GM12875 (cell line): ENCODE measurements around the gene VPREB3.

Experiments used
- H3K4me3 ChIP-seq: one replicate; pipeline ENCODE4 v1.5.1; 2011; ENCODE audit warnings: low read depth, low read length, control low read depth
- TF ChIP-seq, protein P1 (sequence below): IDR thresholded peaks from 2 replicates; pipeline ENCODE4 v1.5.1; 2011; ENCODE audit warnings: low read depth, mild to moderate bottlenecking, control low read depth, inconsistent platforms, low read length, moderate library complexity, borderline replicate concordance; ENCODE audit not compliant: insufficient read depth

Gene VPREB3

DNA sequence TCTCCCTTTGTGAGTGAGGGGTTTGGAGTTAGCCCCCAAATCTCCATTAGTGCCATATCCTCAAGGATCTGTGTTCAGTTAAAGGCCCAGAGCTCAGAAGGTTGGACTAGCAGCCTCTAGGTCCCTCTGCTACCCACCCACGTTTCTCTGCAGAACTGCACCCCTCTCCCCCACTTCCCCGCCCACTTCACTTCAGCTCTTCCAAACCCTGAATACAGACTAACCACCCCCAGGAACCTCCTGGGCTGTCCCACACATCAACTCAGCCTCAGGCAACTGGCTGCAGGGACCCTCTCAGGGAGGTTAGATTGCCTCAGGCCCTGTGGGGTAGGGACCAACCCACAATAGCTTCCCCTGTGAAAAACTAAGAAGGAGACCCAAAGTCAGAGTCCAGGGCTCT is 840 bp downstream of the VPREB3 start:
- peak overlapping the region; percentile 43 for H3K4me3 ChIP-seq
- TF ChIP-seq, protein P1, sequence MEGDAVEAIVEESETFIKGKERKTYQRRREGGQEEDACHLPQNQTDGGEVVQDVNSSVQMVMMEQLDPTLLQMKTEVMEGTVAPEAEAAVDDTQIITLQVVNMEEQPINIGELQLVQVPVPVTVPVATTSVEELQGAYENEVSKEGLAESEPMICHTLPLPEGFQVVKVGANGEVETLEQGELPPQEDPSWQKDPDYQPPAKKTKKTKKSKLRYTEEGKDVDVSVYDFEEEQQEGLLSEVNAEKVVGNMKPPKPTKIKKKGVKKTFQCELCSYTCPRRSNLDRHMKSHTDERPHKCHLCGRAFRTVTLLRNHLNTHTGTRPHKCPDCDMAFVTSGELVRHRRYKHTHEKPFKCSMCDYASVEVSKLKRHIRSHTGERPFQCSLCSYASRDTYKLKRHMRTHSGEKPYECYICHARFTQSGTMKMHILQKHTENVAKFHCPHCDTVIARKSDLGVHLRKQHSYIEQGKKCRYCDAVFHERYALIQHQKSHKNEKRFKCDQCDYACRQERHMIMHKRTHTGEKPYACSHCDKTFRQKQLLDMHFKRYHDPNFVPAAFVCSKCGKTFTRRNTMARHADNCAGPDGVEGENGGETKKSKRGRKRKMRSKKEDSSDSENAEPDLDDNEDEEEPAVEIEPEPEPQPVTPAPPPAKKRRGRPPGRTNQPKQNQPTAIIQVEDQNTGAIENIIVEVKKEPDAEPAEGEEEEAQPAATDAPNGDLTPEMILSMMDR, result peak; percentile 21; the same call in 1 of the 2 replicates

DNA sequence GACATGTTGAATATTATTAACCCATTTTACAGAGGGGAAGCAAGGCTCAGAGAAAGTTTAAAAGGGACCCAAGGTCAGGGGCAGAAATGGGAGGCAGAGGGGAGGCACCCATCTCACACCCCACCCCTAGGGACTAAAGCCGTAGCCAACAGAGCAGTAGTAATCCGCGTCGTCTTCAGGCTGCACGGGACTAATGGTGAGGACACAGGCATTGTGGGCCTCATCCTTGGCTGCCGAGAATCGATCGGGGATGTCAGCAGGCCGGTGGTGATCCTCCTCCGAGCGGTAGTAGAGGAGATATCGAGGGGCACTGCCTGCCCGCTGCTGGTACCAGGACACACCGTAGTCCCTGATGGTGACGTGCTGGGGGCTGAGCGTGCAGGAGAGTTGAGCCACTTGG is 1.5 kb downstream of the VPREB3 start:
- peak overlapping the region; percentile 36 for H3K4me3 ChIP-seq
- TF ChIP-seq, protein P1, result no peak

DNA sequence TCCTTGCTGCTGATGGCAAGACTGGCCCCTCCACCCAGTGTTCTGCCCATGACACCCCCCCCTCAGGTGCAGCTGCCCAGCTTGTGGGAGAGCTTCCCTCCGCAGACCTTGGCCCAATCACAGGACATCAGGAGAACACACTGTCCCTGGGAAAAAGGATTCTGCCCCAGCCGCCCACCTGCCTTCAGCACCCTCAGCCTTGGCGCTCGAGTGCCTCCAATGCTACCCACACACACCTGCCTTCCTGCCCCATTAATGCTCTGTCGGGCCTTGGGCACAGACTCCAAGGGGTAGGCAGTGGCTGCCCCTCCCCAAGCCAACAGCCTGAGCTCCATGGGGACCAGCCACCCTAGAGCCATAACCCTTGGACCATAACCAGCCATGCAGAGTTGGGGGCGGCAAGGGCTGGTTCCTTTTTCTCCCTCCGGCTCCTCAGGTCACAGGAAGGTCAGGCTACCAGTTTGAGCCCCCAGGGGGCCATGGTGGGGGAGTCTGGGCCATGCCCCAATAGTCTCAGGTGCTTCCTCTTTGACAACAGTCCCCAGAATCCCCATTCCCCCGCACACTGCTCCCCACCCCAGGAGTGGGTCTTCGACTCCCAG is 2.0 kb downstream of the VPREB3 start:
- H3K4me3 ChIP-seq, result peak overlapping the region; percentile 59

DNA sequence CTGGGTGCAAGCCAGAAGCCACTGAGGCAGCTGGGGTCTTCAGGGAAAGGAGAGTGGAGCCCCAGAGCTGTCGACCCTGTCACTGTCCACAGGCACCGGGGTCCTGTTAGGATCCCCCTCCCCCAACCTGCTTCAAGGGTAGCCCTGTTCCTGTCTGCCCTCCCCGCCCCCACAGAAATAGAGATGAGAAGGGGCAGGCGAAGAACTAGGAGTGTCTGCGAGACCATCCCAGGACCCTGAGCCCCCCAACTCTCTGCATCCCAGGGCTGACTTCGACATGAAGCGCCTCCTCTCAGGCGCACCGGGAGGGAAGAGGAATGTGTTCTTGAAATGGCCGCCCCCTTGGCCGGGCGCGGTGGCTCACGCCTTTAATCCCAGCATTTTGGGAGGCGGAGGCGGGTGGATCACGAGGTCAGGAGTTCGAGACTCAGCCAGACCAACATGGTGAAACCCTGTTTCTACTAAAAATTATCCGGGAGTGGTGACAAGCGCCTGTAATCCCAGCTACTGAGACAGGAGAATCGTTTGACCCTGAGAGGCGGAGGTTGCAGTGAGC is 2.7 kb downstream of the VPREB3 start:
- TF ChIP-seq, protein P1, result no peak
- H3K4me3 ChIP-seq, result peak overlapping the region; percentile 59

More for the DNA sequence above, 2.0 kb downstream of the VPREB3 start:
- TF ChIP-seq, protein P1, result no peak

DNA sequence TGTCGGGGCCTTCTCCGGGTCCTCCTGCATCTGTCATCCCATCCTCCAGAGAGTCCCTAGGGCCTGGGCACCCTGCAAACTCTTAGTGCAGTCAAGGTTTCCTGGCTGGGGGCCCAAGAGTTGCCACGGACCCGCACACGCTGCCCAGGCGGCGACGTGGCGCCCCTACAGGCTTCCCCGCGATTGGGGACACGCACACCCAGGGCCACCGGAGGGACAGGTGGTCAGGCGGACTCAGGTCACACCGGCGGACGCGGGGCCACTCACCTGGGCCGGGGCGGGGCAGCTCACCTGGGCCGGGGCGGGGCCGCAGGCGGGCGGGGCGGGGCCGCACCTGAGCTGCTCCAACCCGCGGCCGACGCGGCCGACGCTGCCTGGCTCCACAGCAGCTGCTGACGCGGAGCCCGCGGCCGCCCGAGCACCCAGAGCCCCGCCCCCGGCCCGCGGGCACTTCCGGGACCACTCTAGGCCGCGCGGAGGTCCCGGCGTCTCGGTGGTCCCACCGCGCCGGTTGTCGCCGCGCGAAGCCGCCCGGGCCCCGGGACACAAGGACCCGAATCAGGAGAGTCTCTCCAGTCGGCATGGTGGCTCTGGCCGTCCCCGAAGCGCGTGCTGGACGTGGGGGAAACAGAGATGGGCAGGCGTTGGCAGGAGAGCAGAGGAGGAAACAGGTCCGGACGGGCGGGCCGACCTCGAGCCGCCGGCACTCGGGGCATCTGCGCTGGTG is 3.3 kb downstream of the VPREB3 start, which contains the start of gene ZNF70:
Gene ZNF70 (minus strand): TSS at position 399 of the 727 bp plus-strand sequence. CDS start 5,972 bp downstream, outside the sequence.
- TF ChIP-seq, protein P1, result peak; percentile 41; the same call in 1 of the 2 replicates
- H3K4me3 ChIP-seq, result peak within 1 kb of the TSS; percentile 59

DNA sequence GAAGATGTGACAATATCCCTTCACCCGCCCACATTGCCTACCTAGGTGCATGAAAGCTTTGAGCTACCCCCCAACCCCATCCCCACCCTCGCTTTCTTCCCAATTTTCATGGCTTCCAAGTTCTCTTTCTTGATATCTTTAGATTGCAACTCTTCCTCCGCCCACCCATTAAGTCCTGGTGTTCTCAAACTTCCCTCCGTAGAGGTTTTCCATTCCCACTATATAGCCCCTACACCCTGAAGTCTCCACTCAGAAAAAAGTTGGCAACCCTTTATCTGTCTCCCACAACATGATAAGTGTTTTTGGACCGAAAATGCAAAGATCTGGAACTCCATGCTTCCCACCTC is 3.9 kb downstream of the VPREB3 start:
- H3K4me3 ChIP-seq, result peak overlapping the region; percentile 59
- TF ChIP-seq, protein P1, result no peak
